Choroid plexus epithelial cell (primary cell): Measurements from ENCODE around the gene OR2L3.
"Not testable (repeated sequence)": the region's sequence is repeated elsewhere in the genome, so short reads cannot be mapped to it uniquely, and the experiment has no call there.

ENCODE experiments used
- DNase-seq: peaks from one replicate; pipeline ENCODE4 v3.0.0-alpha.2; 2010; ENCODE audit warnings: low read depth
- H3K4me3 ChIP-seq: 2 replicates; pipeline ENCODE4 v1.5.1; 2011; ENCODE audit warnings: low read depth, mild to moderate bottlenecking, control low read depth, low read length, moderate library complexity
- TF ChIP-seq, protein P1 (sequence below): conservative IDR thresholded peaks from 2 replicates; pipeline ENCODE4 v1.5.1; 2011; ENCODE audit warnings: low read depth, mild to moderate bottlenecking, control low read depth, inconsistent platforms, low read length, moderate library complexity

OR2L3 gene

DNA sequence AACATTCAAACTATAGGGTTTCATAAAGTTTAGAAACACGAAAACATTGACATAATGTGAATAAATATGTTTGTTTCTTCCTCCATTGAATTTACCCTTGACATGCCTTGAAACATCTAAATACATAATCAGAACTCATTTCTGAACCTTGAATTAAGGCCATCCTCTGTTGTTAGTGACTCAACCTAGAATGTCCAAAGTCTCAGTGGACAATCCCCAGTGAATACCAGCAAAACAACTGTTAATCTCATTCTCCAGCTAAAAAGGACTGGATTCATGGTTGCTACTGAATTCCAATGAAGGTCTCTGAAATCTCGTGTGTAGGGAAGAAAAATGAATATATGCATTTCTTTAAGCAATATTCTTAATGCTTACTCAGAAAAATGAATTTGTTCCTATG is 16.9 kb upstream of the OR2L3 start, which contains the start of gene OR2L2:
OR2L2 (plus strand) TSS at position 301 of the 400 bp plus-strand sequence. CDS start 8,198 bp downstream, outside the sequence.
- H3K4me3 ChIP-seq = no peak within 1 kb of the TSS
- TF ChIP-seq, protein P1, sequence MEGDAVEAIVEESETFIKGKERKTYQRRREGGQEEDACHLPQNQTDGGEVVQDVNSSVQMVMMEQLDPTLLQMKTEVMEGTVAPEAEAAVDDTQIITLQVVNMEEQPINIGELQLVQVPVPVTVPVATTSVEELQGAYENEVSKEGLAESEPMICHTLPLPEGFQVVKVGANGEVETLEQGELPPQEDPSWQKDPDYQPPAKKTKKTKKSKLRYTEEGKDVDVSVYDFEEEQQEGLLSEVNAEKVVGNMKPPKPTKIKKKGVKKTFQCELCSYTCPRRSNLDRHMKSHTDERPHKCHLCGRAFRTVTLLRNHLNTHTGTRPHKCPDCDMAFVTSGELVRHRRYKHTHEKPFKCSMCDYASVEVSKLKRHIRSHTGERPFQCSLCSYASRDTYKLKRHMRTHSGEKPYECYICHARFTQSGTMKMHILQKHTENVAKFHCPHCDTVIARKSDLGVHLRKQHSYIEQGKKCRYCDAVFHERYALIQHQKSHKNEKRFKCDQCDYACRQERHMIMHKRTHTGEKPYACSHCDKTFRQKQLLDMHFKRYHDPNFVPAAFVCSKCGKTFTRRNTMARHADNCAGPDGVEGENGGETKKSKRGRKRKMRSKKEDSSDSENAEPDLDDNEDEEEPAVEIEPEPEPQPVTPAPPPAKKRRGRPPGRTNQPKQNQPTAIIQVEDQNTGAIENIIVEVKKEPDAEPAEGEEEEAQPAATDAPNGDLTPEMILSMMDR = no peak
- DNase-seq = no peak

DNA sequence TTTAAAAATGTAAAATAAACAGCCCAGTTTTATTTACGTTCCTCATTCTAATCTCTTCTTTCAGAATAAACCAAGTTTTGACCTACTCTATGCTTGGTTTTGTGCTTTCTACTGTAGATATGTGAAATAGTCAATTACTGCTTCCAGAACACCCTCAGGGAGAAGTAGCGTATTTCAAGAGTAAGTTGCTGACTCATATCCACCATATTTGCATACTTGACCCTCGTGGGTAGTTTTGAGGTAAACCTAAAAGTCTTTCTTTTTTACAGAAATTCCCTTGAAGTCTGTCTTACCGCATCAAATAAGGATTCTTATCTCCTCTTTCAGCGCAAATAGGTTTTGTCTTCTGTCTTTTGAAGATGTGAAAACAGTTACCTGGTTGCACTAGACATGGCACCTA is 1.4 kb upstream of the OR2L3 start:
- no peak for DNase-seq
- H3K4me3 ChIP-seq = no peak overlapping the region
- TF ChIP-seq, protein P1 = no peak

DNA sequence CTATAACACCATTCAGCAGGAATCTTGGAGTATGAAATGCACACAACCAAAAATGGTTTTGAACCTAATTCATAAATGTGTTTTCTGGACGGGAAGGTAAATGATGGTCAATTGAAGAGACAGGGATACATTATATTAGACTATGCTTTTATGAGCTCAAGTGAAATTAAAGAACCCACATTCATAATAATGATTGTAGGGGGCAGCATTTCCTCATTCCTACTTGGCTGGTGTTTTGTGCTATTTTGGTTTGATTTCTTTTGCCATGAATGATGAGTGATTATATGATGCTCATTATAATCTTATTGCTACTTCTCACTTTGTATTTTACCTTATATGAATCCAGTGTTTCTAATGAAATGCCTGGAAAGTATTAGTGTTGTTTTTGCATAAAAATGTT is 372 bp downstream of the OR2L3 start:
- TF ChIP-seq, protein P1 = no peak
- no peak for DNase-seq
- no peak overlapping the region for H3K4me3 ChIP-seq

DNA sequence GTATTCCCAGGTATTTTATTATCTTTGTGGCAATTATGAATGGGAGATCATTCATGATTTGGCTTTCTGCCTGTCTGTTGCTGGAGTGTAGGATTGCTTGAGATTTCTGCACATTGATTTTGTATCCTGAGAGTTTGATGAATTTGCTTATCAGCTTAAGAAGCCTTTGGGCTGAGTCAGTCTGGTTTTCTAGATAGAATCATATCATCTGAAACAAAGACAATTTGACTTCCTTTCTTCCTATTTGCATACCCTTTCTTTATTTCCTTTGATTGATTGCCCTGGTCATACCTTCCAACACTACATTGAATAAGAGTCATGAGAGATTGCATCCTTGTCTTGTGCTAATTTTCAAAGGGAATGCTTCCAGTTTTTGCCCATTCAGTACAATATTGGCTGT is 8.0 kb downstream of the OR2L3 start:
- DNase-seq = no peak
- TF ChIP-seq, protein P1 = no peak
- no peak overlapping the region for H3K4me3 ChIP-seq

DNA sequence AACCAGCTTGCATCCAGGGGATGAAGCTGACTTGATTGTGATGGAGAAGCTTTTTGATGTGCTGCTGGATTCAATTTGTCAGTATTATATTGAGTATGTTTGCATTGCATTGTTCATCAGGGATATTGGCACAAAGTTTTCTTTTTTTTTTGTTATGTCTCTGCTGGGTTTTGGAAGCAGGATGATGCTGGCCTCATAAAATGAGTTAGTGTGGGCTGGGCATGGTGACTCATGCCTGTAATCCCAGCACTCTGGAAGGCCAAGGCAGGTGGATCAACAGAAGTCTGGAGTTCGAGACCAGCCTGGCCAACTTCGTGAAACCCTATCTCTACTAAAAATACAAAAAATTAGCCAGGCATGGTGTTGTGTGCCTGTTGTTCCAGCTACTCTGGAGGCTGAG is 8.6 kb downstream of the OR2L3 start:
- no peak overlapping the region for H3K4me3 ChIP-seq
- DNase-seq = no peak
- TF ChIP-seq, protein P1 = no peak

DNA sequence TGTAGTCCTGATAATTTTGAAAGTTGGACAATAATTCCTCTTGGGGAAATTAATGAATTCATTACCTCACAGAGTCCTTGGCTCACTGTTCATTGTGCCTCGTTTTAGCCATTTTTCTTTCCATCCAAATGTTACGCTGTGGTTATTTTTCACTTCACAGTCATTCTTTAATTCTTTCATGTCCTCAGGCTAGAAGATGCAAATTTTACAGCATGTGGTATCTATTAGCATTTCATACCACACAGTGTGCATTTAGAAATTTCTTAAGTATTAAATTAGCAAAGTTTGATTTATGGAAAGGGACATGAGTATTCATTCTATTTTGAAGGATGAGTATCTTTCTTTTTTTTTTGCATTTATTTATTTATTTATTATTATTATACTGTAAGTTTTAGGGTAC is 18.4 kb downstream of the OR2L3 start:
- no peak overlapping the region for H3K4me3 ChIP-seq
- TF ChIP-seq, protein P1 = no peak
- DNase-seq = no peak

DNA sequence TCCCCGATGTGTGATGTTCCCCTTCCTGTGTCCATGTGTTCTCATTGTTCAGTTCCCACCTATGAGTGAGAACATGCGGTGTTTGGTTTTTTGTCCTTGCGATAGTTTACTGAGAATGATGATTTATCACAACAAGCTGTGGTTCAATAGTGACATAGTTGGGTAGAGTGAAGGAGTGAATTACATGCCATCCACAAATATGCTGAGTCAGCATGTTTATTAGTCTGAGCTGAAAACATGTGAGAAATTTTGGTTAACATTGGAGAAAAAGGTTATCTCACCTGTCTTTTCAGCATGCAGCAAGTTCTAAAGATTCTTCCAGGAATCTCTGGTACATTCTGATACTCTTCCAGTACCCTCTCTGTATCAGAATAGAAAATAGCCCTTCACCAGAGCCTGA is 19.0 kb downstream of the OR2L3 start:
- H3K4me3 ChIP-seq = no peak overlapping the region
- TF ChIP-seq, protein P1 = no peak
- no peak for DNase-seq

DNA sequence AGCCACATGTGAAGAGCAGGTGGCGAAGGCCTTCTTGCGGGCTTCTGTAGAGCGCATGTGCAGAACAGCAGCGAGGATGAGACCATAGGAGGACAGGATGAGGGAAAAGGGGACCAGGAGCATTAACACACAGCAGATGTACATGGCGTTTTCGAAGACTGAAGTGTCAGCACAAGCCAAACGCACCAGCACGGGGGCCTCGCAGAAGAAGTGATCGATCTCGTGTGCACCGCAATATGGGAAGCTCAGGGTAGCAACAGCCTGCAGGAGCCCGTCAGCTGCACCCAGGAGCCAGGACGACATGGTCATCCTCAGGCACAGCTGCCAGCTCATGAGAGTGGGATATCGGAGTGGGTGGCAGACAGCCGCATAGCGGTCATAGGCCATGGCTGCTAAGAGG is 37.2 kb downstream of the OR2L3 start:
- H3K4me3 ChIP-seq, DNase-seq: not testable (repeated sequence)
